Measurements from ENCODE around the gene TSPAN13.

- TF ChIP-seq CTCF (IDR thresholded peaks at IDR 0.05; ENCODE audit: low read length) = no peak
- TF ChIP-seq EZH2 (optimal IDR thresholded peaks at IDR 0.05; ENCODE audit: low read depth, low read length) = no peak
Measured at GRCh38 chr7:16755397-16755796, 1.8 kb downstream of the TSPAN13 start.

Measured in MM.1S (cell line).